ENCODE measurements around the gene SEMA7A.
"Not testable (repeated sequence)": the region's sequence is repeated elsewhere in the genome, so short reads cannot be mapped to it uniquely, and the experiment has no call there.

The SEMA7A gene

GRCh38 chr15:74392451-74392830 lies 41.3 kb downstream of the SEMA7A start:
- Histone ChIP-seq H2AFZ (ENCODE audit: low read depth, low read length) (no peak overlapping the region), H2AK5ac (ENCODE audit: low read length, severe bottlenecking) (no peak overlapping the region), H3K36me3 (ENCODE audit: control insufficient read depth in 1 of 2, insufficient read depth in 2 of 2, low read depth in 1 of 2, low read length in 2 of 2) (no peaks in the 10 kb centered on the region), H2BK120ac (ENCODE audit: low read depth, low read length) (no peak overlapping the region), H3K9ac (ENCODE audit: low read length) (peak overlapping the region; percentile 77), H3K14ac (ENCODE audit: low read length in 2 of 2) (no peak overlapping the region), H3K4me1 (ENCODE audit: control insufficient read depth, insufficient read depth, low read depth, low read length) (peaks cover 52% of the 10 kb centered on the region), H3K4me3 (ENCODE audit: insufficient read depth in 1 of 2, low read depth in 1 of 2, low read length in 2 of 2) (peak overlapping the region in 1 of 2 experiments; percentile 37), H3K18ac (ENCODE audit: low read depth in 1 of 2, low read length in 2 of 2) (no peak overlapping the region), H3K23ac (ENCODE audit: low read length in 2 of 2) (no peak overlapping the region), H3K79me1 (replicated peaks; ENCODE audit: low read length, poor library complexity, severe bottlenecking) (peaks cover 2% of the 10 kb centered on the region), H3K27me3 (ENCODE audit: control insufficient read depth in 1 of 2, insufficient read depth in 1 of 2, low read length in 2 of 2) (no peaks in the 10 kb centered on the region), H3K9me3 (ENCODE audit: control insufficient read depth, low read length) (no peaks in the 10 kb centered on the region), H2BK5ac (ENCODE audit: low read depth, low read length, poor library complexity, severe bottlenecking) (no peak overlapping the region), H4K8ac (ENCODE audit: low read length) (no peak overlapping the region), H2BK15ac (ENCODE audit: low read depth, poor library complexity, severe bottlenecking) (no peak overlapping the region), H2BK12ac (ENCODE audit: low read length in 2 of 2) (no peak overlapping the region), H3K4ac (ENCODE audit: low read depth in 1 of 2, low read length in 2 of 2) (no peak overlapping the region), H3K4me2 (ENCODE audit: low read length, poor library complexity, severe bottlenecking) (no peak overlapping the region), H4K91ac (ENCODE audit: low read length) (no peak overlapping the region), H3K27ac (ENCODE audit: low read length, poor library complexity, severe bottlenecking) (no peak overlapping the region)
- no peak for DNase-seq
- 62% methylated on average over 8 of the region's 8 CpGs for WGBS

- Histone ChIP-seq H3K4me2 (ENCODE audit: low read length, poor library complexity, severe bottlenecking) (no peak overlapping the region), H3K14ac (ENCODE audit: low read length in 2 of 2) (peak overlapping the region in 1 of 2 experiments; percentile 82), H2AFZ (ENCODE audit: low read depth, low read length) (no peak overlapping the region), H2BK12ac (ENCODE audit: low read length in 2 of 2) (no peak overlapping the region), H2BK120ac (ENCODE audit: low read depth, low read length) (no peak overlapping the region), H3K4ac (ENCODE audit: low read depth in 1 of 2, low read length in 2 of 2) (no peak overlapping the region), H3K23ac (ENCODE audit: low read length in 2 of 2) (no peak overlapping the region), H2BK5ac (ENCODE audit: low read depth, low read length, poor library complexity, severe bottlenecking) (no peak overlapping the region), H3K9ac (ENCODE audit: low read length) (peak overlapping the region; percentile 77), H4K8ac (ENCODE audit: low read length) (no peak overlapping the region), H4K91ac (ENCODE audit: low read length) (no peak overlapping the region), H3K27ac (ENCODE audit: low read length, poor library complexity, severe bottlenecking) (no peak overlapping the region), H3K27me3 (ENCODE audit: control insufficient read depth in 1 of 2, insufficient read depth in 1 of 2, low read length in 2 of 2) (no peaks in the 10 kb centered on the region), H3K4me3 (ENCODE audit: insufficient read depth in 1 of 2, low read depth in 1 of 2, low read length in 2 of 2) (peak overlapping the region in 1 of 2 experiments; percentile 37), H3K79me1 (replicated peaks; ENCODE audit: low read length, poor library complexity, severe bottlenecking) (peaks cover 2% of the 10 kb centered on the region), H2AK5ac (ENCODE audit: low read length, severe bottlenecking) (peak overlapping the region; percentile 38), H3K18ac (ENCODE audit: low read depth in 1 of 2, low read length in 2 of 2) (no peak overlapping the region), H3K36me3 (ENCODE audit: control insufficient read depth in 1 of 2, insufficient read depth in 2 of 2, low read depth in 1 of 2, low read length in 2 of 2) (no peaks in the 10 kb centered on the region), H3K4me1 (ENCODE audit: control insufficient read depth, insufficient read depth, low read depth, low read length) (peaks cover 50% of the 10 kb centered on the region), H2BK15ac (ENCODE audit: low read depth, poor library complexity, severe bottlenecking) (no peak overlapping the region), H3K9me3 (ENCODE audit: control insufficient read depth, low read length) (no peaks in the 10 kb centered on the region)
- 78% methylated on average over 9 of the region's 9 CpGs for WGBS
- no peak for DNase-seq
Measured at GRCh38 chr15:74391582-74392450, 41.9 kb downstream of the SEMA7A start.

- H3K4me3 ChIP-seq (ENCODE audit: insufficient read depth in 1 of 2, low read depth in 1 of 2, low read length in 2 of 2), result no peak overlapping the region
- H3K23ac ChIP-seq (ENCODE audit: low read length in 2 of 2), result no peak overlapping the region
- no peak overlapping the region for H2BK5ac ChIP-seq (ENCODE audit: low read depth, low read length, poor library complexity, severe bottlenecking)
- no peak overlapping the region for H3K18ac ChIP-seq (ENCODE audit: low read depth in 1 of 2, low read length in 2 of 2)
- H4K8ac ChIP-seq (ENCODE audit: low read length), result no peak overlapping the region
- no peak overlapping the region for H2BK120ac ChIP-seq (ENCODE audit: low read depth, low read length)
- H3K9ac ChIP-seq (ENCODE audit: low read length), result no peak overlapping the region
- no peaks in the 10 kb centered on the region for H3K27me3 ChIP-seq (ENCODE audit: control insufficient read depth in 1 of 2, insufficient read depth in 1 of 2, low read length in 2 of 2)
- 91% methylated on average over 12 of the region's 12 CpGs for WGBS
- no peak for DNase-seq
- H3K9me3 ChIP-seq (ENCODE audit: control insufficient read depth, low read length), result no peaks in the 10 kb centered on the region
- no peak overlapping the region for H3K14ac ChIP-seq (ENCODE audit: low read length in 2 of 2)
- H3K27ac ChIP-seq (ENCODE audit: low read length, poor library complexity, severe bottlenecking), result no peak overlapping the region
- H3K4ac ChIP-seq (ENCODE audit: low read depth in 1 of 2, low read length in 2 of 2), result no peak overlapping the region
- no peak overlapping the region for H2AK5ac ChIP-seq (ENCODE audit: low read length, severe bottlenecking)
- H3K36me3 ChIP-seq (ENCODE audit: control insufficient read depth in 1 of 2, insufficient read depth in 2 of 2, low read depth in 1 of 2, low read length in 2 of 2), result no peaks in the 10 kb centered on the region
- peaks cover 50% of the 10 kb centered on the region for H3K4me1 ChIP-seq (ENCODE audit: control insufficient read depth, insufficient read depth, low read depth, low read length)
- no peak overlapping the region for H2BK15ac ChIP-seq (ENCODE audit: low read depth, poor library complexity, severe bottlenecking)
- H3K4me2 ChIP-seq (ENCODE audit: low read length, poor library complexity, severe bottlenecking), result no peak overlapping the region
- H3K79me1 ChIP-seq (replicated peaks; ENCODE audit: low read length, poor library complexity, severe bottlenecking), result peaks cover 2% of the 10 kb centered on the region
- H2AFZ ChIP-seq (ENCODE audit: low read depth, low read length), result no peak overlapping the region
- H4K91ac ChIP-seq (ENCODE audit: low read length), result no peak overlapping the region
- H2BK12ac ChIP-seq (ENCODE audit: low read length in 2 of 2), result no peak overlapping the region
Measured at GRCh38 chr15:74390647-74391288, 43.0 kb downstream of the SEMA7A start.

GRCh38 chr15:74390049-74390646 lies 43.6 kb downstream of the SEMA7A start:
- H4K8ac ChIP-seq (ENCODE audit: low read length); H3K4me2 ChIP-seq (ENCODE audit: low read length, poor library complexity, severe bottlenecking); H3K18ac ChIP-seq (ENCODE audit: low read depth in 1 of 2, low read length in 2 of 2); H3K4ac ChIP-seq (ENCODE audit: low read depth in 1 of 2, low read length in 2 of 2); H3K9me3 ChIP-seq (ENCODE audit: control insufficient read depth, low read length); H3K14ac ChIP-seq (ENCODE audit: low read length in 2 of 2); H3K79me1 ChIP-seq (replicated peaks; ENCODE audit: low read length, poor library complexity, severe bottlenecking); H2AFZ ChIP-seq (ENCODE audit: low read depth, low read length); H2BK12ac ChIP-seq (ENCODE audit: low read length in 2 of 2); H4K91ac ChIP-seq (ENCODE audit: low read length); H2BK5ac ChIP-seq (ENCODE audit: low read depth, low read length, poor library complexity, severe bottlenecking); H2BK15ac ChIP-seq (ENCODE audit: low read depth, poor library complexity, severe bottlenecking); H3K36me3 ChIP-seq (ENCODE audit: control insufficient read depth in 1 of 2, insufficient read depth in 2 of 2, low read depth in 1 of 2, low read length in 2 of 2); H2AK5ac ChIP-seq (ENCODE audit: low read length, severe bottlenecking); DNase-seq; H3K9ac ChIP-seq (ENCODE audit: low read length); H3K27ac ChIP-seq (ENCODE audit: low read length, poor library complexity, severe bottlenecking); H3K27me3 ChIP-seq (ENCODE audit: control insufficient read depth in 1 of 2, insufficient read depth in 1 of 2, low read length in 2 of 2); H2BK120ac ChIP-seq (ENCODE audit: low read depth, low read length); H3K23ac ChIP-seq (ENCODE audit: low read length in 2 of 2); H3K4me3 ChIP-seq (ENCODE audit: insufficient read depth in 1 of 2, low read depth in 1 of 2, low read length in 2 of 2): not testable (repeated sequence)
- 86% methylated on average over 11 of the region's 11 CpGs for WGBS
- H3K4me1 ChIP-seq (ENCODE audit: control insufficient read depth, insufficient read depth, low read depth, low read length), result peaks cover 50% of the 10 kb centered on the region
